Breast epithelium (tissue), 4 donors: ENCODE data around the gene ZSWIM7. TPM values are rescaled to one million over a fixed set of nuclear protein-coding genes. Genes with fewer than 3 reads are reported as not detected.

Source experiments
- DNase-seq, 2 donors: peaks; one replicate each; pipeline ENCODE4 v3.0.0-alpha.2; 2019; ENCODE audit warnings: low spot score in 2 of 2
- H3K27ac ChIP-seq, 2 donors: fragments of 200-600 bp; sonication (generic) in 1 of 2; one replicate each; pipeline ENCODE4 v1.5.1; 2016 to 2019; ENCODE audit warnings: mild to moderate bottlenecking in 1 of 2
- H3K27me3 ChIP-seq, 2 donors: fragments of 200-600 bp; sonication (generic) in 1 of 2; one replicate each; pipeline versions ENCODE4 v1.5.1 to v1.6.0; 2017 to 2019; ENCODE audit warnings: control low read depth in 1 of 2, mild to moderate bottlenecking in 1 of 2
- H3K36me3 ChIP-seq: fragments of 200-600 bp; one replicate; pipeline ENCODE4 v1.5.1; 2019
- H3K4me1 ChIP-seq, 2 donors: fragments of 200-600 bp; sonication (generic); one replicate each; pipeline ENCODE4 v1.5.1; 2016 to 2019; ENCODE audit warnings: control low read depth in 1 of 2
- H3K4me3 ChIP-seq, 3 donors: fragments of 200-600 bp; sonication (generic); 1 replicate in 2 of 3; 2 replicates in 1 of 3; pipeline ENCODE4 v1.5.1; 2016 to 2019; ENCODE audit warnings: mild to moderate bottlenecking in 3 of 3, moderate library complexity in 2 of 3
- H3K9me3 ChIP-seq, 2 donors: fragments of 200-600 bp; sonication (generic) in 1 of 2; one replicate each; pipeline ENCODE4 v1.5.1; 2016 to 2019; ENCODE audit warnings: control low read depth in 1 of 2
- POLR2A ChIP-seq: fragments of 450-650 bp; IDR thresholded peaks from one replicate; pipeline ENCODE4 v1.6.1; 2016; ENCODE audit warnings: antibody characterized with exemption, mild to moderate bottlenecking, moderate library complexity
- POLR2AphosphoS5 ChIP-seq, 3 donors: sonication (generic); formaldehyde crosslinking; IDR thresholded peaks; one replicate each; pipeline ENCODE4 v1.6.1; 2017; ENCODE audit warnings: antibody characterized with exemption in 3 of 3
- intact Hi-C: fragments of 100-400 bp; cut with DNase I; formaldehyde crosslinking; loops from one replicate; pipeline ENCODE4 v1.15.1; 2023; ENCODE audit warnings: low total_unique reads
- total RNA-seq, 3 donors: library from RNA; depleted of rRNA; stranded (reverse); fragments of >200 nt; gene quantifications; one replicate each; pipeline ENCODE4 v1.1.0, GENCODE V29; 2016
- TF ChIP-seq, protein P1 (sequence below), 3 donors: fragments of 450-650 bp; IDR thresholded peaks; one replicate each; pipeline ENCODE4 v1.5.1; 2016 to 2017; ENCODE audit warnings: antibody characterized with exemption in 3 of 3, mild to moderate bottlenecking in 3 of 3, moderate library complexity in 3 of 3

The ZSWIM7 gene
- total RNA-seq, 3 donors from 2014 or later = 19.7 to 20.9 (median 20.3) TPM

DNA sequence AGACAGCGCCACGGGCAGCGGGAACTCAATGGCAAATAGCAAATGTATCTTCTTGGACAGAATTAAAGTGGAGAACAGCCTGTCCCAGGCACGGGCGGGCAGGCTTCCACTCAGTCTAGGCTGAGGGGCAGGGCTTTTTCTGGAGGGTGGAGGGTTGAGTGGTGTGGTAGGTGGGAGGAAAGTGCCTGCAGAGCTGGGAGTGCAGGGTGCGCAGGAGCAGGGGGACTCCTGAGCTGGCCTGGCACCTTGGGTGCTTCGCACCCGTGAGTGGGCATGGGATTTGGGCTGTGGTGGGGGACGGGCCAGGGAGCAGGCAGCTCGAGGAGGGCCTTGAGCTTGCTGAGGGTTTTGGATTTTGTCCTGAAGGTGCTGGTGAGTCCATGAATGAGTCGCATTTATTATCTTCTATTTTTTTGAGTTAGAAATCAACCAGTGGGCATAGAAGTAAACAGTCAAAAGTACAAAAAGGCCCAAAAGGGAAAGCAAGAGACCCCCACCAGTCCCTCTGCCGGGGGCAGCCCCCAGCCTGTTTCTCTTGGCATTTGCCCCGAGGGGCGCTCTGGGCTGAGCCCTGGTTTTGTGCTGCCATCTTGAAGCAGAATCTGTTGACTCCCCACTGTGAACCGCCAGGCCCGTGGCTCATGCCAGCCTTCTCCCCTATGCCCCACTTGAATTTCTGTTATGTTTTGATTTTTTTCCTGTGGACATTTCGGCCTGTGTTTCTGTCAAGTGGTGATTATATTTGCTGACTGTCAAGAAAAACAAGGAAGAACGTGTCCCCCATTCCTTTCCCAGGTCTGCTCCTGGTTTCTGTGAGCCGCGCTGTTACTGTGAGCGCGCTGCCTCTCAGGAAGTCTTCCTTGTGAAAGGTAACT lies 46.4 kb downstream of the ZSWIM7 start:
- no peak for DNase-seq
- intact Hi-C loops = no loop called here

DNA sequence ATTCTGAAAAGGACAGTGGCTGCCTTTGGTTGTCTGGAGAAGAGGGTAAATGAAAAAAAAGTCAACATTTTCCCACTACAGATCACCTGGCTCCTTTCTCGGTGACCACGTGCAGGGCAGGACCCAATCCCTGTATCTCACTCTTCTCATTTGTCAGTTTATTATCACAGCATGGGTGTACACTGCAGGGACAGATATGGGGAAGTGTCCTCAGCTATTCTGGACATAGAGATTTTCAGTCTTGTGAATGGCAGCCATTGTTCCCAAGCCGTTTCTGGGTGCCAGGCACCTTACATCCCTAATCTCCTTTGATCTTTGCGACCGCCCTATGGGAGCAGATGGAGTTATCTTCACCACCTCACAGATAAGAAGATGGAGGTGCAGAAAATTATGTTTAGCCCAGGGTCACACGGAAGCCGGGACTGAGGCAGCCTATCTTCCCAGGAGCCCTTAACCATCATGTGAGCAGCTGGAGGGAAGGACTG lies 47.4 kb downstream of the ZSWIM7 start:
- no peaks in the 10 kb centered on the region for H3K9me3 ChIP-seq
- H3K36me3 ChIP-seq = no peaks in the 10 kb centered on the region
- no peak overlapping the region for H3K4me3 ChIP-seq
- intact Hi-C loops = no loop called here
- no peak overlapping the region for H3K27ac ChIP-seq
- H3K27me3 ChIP-seq = no peaks in the 10 kb centered on the region
- TF ChIP-seq POLR2A (no peak), POLR2AphosphoS5 (IDR thresholded peaks at IDR 0.05) (no peak)
- TF ChIP-seq, protein P1, sequence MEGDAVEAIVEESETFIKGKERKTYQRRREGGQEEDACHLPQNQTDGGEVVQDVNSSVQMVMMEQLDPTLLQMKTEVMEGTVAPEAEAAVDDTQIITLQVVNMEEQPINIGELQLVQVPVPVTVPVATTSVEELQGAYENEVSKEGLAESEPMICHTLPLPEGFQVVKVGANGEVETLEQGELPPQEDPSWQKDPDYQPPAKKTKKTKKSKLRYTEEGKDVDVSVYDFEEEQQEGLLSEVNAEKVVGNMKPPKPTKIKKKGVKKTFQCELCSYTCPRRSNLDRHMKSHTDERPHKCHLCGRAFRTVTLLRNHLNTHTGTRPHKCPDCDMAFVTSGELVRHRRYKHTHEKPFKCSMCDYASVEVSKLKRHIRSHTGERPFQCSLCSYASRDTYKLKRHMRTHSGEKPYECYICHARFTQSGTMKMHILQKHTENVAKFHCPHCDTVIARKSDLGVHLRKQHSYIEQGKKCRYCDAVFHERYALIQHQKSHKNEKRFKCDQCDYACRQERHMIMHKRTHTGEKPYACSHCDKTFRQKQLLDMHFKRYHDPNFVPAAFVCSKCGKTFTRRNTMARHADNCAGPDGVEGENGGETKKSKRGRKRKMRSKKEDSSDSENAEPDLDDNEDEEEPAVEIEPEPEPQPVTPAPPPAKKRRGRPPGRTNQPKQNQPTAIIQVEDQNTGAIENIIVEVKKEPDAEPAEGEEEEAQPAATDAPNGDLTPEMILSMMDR (IDR thresholded peaks at IDR 0.05) = no peak
- DNase-seq = no peak
- no peaks in the 10 kb centered on the region for H3K4me1 ChIP-seq

More for the DNA sequence above, 46.4 kb downstream of the ZSWIM7 start:
- no peaks in the 10 kb centered on the region for H3K27me3 ChIP-seq
- no peaks in the 10 kb centered on the region for H3K4me1 ChIP-seq
- H3K9me3 ChIP-seq = no peaks in the 10 kb centered on the region
- H3K4me3 ChIP-seq = no peak overlapping the region
- no peak overlapping the region for H3K27ac ChIP-seq
- TF ChIP-seq POLR2A = no peak
- no peak for TF ChIP-seq POLR2AphosphoS5 (IDR thresholded peaks at IDR 0.05)
- TF ChIP-seq, protein P1 (IDR thresholded peaks at IDR 0.05) = no peak
- no peaks in the 10 kb centered on the region for H3K36me3 ChIP-seq

DNA sequence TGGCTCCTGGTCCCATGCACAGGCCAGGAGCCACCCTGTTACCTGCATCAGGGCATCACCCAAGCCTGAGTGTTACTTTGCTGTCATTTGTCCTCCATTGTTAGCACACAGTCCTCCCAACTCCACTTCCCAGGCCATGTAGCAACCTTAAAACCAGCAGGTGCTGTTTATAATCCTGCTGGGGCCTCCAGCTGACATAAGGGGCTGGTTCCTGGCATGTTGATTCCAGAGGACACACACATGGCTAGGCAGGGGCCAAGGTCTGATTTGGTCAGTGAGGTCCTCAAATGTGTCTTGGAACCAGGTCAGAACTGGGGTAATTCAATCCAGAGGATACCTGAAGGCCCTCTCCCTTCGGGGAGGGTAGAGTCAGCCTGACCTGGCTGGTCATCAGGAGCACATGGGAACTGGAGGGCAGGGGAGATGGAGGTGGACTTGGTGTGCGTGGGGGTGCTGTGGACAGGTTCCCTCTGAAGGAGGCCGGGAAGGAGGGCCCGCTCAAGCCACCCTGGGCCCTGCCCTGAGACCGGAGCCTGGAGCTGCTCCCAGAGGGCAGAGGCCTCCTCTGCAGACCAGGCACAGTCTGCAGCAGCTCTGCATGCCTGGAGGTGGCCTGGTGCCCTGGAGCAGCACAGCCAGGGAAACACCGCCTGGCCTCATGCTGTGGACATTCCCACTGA lies 48.0 kb downstream of the ZSWIM7 start:
- no peak for TF ChIP-seq POLR2A
- TF ChIP-seq, protein P1 (IDR thresholded peaks at IDR 0.05) = no peak
- no peak for TF ChIP-seq POLR2AphosphoS5 (IDR thresholded peaks at IDR 0.05)
- Histone ChIP-seq H3K27me3 (no peaks in the 10 kb centered on the region), H3K9me3 (no peaks in the 10 kb centered on the region), H3K36me3 (no peaks in the 10 kb centered on the region), H3K4me1 (no peaks in the 10 kb centered on the region), H3K27ac (no peak overlapping the region), H3K4me3 (no peak overlapping the region)
- intact Hi-C loops = no loop called here
- DNase-seq = no peak

DNA sequence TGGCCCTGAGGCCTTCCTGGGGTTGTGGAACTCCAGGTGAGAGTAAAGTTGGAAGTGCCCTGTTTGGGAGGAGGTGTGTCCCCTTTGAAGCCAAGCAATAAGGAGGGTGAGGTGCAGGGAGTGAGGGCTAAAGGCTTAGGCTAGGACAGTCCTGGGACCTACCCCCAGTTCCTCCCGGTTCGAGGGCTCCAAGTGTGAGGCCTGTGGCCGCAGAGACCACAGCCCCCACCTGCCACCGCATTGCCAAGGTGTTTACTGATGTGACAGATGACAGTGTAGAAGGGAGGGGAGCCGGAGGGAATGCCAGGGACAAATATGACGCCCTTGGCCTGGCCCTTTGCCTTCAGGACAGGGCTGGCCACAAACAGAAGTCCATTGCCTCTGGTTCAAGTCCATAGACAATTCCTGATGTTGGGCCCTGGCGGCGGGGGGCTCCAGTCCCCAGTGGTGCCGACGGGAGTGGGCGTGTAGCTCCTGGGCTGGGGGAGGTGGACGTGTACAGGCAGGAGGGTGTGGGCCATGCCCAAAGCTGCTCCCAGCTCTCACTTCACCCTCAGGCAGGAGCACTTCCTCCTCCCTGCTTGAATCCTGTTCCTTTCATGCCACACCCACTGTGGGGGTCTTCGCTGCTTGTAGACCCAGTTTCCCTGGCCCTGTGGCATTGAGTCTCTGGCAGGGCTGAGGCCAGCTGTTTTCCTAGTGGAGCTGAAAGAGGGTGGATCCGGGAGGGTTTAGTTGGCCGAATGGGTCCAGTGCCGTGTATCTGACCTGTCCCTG lies 51.3 kb downstream of the ZSWIM7 start:
- no peak for DNase-seq
- H3K36me3 ChIP-seq = no peaks in the 10 kb centered on the region
- H3K27me3 ChIP-seq = no peaks in the 10 kb centered on the region
- TF ChIP-seq POLR2A (no peak), POLR2AphosphoS5 (IDR thresholded peaks at IDR 0.05) (no peak)
- TF ChIP-seq, protein P1 (IDR thresholded peaks at IDR 0.05) = no peak
- no peaks in the 10 kb centered on the region for H3K9me3 ChIP-seq
- no peaks in the 10 kb centered on the region for H3K4me1 ChIP-seq
- intact Hi-C loops = no loop called here
- H3K27ac ChIP-seq = peak overlapping the region; percentile 48 to 54
- H3K4me3 ChIP-seq = no peak overlapping the region
